K562 (cell line): ENCODE data around the gene CHST15. TPM values are rescaled to one million over a fixed set of nuclear protein-coding genes. Genes with fewer than 3 reads are reported as not detected.

Source experiments
- ATAC-seq: fragments of 200-7000 bp; cut with Tn5 transposase; 3 replicates; pipeline ENCODE4 v1.9.1; 2020; ENCODE audit warnings: moderate library complexity
- BruUV-seq: library from RNA; stranded (reverse); fragments of 400-500 nt; replicated peaks from 2 replicates; lab custom pipeline; 2021; lab: Mats Ljungman, UMichigan
- CTCF ChIA-PET: fragments of 300-600 bp; formaldehyde crosslinking; extraction: SDS; loops from one replicate; lab custom pipeline; 2021; ENCODE audit warnings: low intra/inter-chr PET ratio; lab: Yijun Ruan, JAX
- POLR2A ChIA-PET: fragments of 300-600, 350-650 bp; sonication (Branson Sonifier 250); formaldehyde crosslinking; extraction: SDS; loops from one replicate; lab custom pipeline; 2021; ENCODE audit warnings: antibody characterized with exemption, inconsistent platforms; lab: Yijun Ruan, JAX
- DNase-seq, 4 experiments: peaks; one replicate each; pipeline versions ENCODE4 v3.0.0 to v3.0.0-alpha.2; 2011 to 2018; ENCODE audit warnings: low spot score in 3 of 4, mixed read lengths in 3 of 4; ENCODE audit errors: extremely low read depth in 1 of 4
- FAIRE-seq: peaks from 2 replicates; lab custom pipeline; 2011; peaks lifted over from hg19 to GRCh38; lab: Jason Lieb, UNC
- H2AFZ ChIP-seq: 2 replicates; pipeline ENCODE4 v1.6.0; 2011; ENCODE audit warnings: low read depth, low read length, control low read depth, inconsistent platforms
- H3K27ac ChIP-seq: fragments of 200-600 bp; 3 replicates; pipeline ENCODE4 v1.8.0; 2011; ENCODE audit warnings: low read depth, mild to moderate bottlenecking, control low read depth, inconsistent platforms, low read length, moderate library complexity, mixed read lengths; ENCODE audit errors: extremely low read depth
- H3K27me3 ChIP-seq, 2 experiments: fragments of 300-600 bp in 1 of 2; 2 replicates in 1 of 2; 3 replicates in 1 of 2; pipeline versions ENCODE4 v1.6.0 to v1.8.0; 2011; ENCODE audit warnings: inconsistent platforms in 2 of 2, low read length in 2 of 2, mild to moderate bottlenecking in 1 of 2, mixed read lengths in 1 of 2, moderate library complexity in 1 of 2; ENCODE audit not compliant: control insufficient read depth in 2 of 2, insufficient read depth in 2 of 2
- H3K36me3 ChIP-seq: fragments of 300-600 bp; 3 replicates; pipeline ENCODE4 v1.8.0; 2011; ENCODE audit warnings: mild to moderate bottlenecking, low read length, inconsistent platforms; ENCODE audit not compliant: control insufficient read depth, insufficient read depth
- H3K4me1 ChIP-seq, 2 experiments: fragments of 200-600 bp in 1 of 2; replicated peaks in 1 of 2; 2 replicates in 1 of 2; 3 replicates in 1 of 2; pipeline versions ENCODE4 v1.5.1 to v1.8.0; 2011; ENCODE audit warnings: inconsistent platforms in 2 of 2, low read length in 2 of 2, mild to moderate bottlenecking in 1 of 2, mixed read lengths in 1 of 2, moderate library complexity in 1 of 2; ENCODE audit not compliant: control insufficient read depth in 2 of 2, insufficient read depth in 2 of 2
- H3K4me2 ChIP-seq: 2 replicates; pipeline ENCODE4 v1.6.1; 2011; ENCODE audit warnings: low read length, control low read depth, inconsistent platforms, mixed read lengths; ENCODE audit not compliant: insufficient read depth
- H3K4me3 ChIP-seq: fragments of 200-600 bp; sonication (generic), shearing (Covaris generic); 2 replicates; pipeline ENCODE4 v1.5.1; 2016; ENCODE audit warnings: control low read depth, inconsistent platforms
- H3K79me2 ChIP-seq: fragments of 200-600 bp; 3 replicates; pipeline ENCODE4 v1.8.0; 2011; ENCODE audit warnings: low read length, inconsistent platforms; ENCODE audit not compliant: control insufficient read depth, insufficient read depth
- H3K9ac ChIP-seq, 2 experiments: 2 replicates each; pipeline versions ENCODE4 v1.6.0 to v1.6.1; 2011; ENCODE audit warnings: low read depth in 2 of 2, low read length in 2 of 2, control low read depth in 1 of 2, inconsistent platforms in 1 of 2, mild to moderate bottlenecking in 1 of 2, mixed read lengths in 1 of 2; ENCODE audit not compliant: insufficient read depth in 1 of 2
- H3K9me1 ChIP-seq: one replicate; pipeline ENCODE4 v1.6.0; 2011; ENCODE audit warnings: inconsistent platforms, mild to moderate bottlenecking, low read length, moderate library complexity; ENCODE audit not compliant: control insufficient read depth, insufficient read depth
- H3K9me3 ChIP-seq: replicated peaks from 2 replicates; pipeline ENCODE4 v1.5.1; 2011; ENCODE audit warnings: low read depth, low read length, inconsistent platforms; ENCODE audit not compliant: control insufficient read depth, insufficient read depth
- H4K20me1 ChIP-seq: replicated peaks from 2 replicates; pipeline ENCODE4 v1.6.1; 2011; ENCODE audit warnings: low read length, inconsistent platforms, mixed read lengths; ENCODE audit not compliant: control insufficient read depth, insufficient read depth
- DLX4 ChIP-seq: fragments of 250-450 bp; sonication (Bioruptor Pico); IDR thresholded peaks from 2 replicates; pipeline ENCODE4 v1.6.1; 2021; ENCODE audit warnings: mild to moderate bottlenecking
- DNMT1 ChIP-seq: fragments of 450-650 bp; IDR thresholded peaks from 2 replicates; pipeline ENCODE4 v1.6.1; 2016; ENCODE audit warnings: antibody characterized with exemption, mild to moderate bottlenecking
- RBM14 ChIP-seq: fragments of 200-400 bp; formaldehyde crosslinking; IDR thresholded peaks from 2 replicates; pipeline ENCODE4 v1.6.1; 2018; ENCODE audit warnings: low read depth, mild to moderate bottlenecking, low read length, moderate library complexity, borderline replicate concordance; ENCODE audit not compliant: insufficient read depth
- U2AF2 ChIP-seq: fragments of 200-400 bp; formaldehyde crosslinking; optimal IDR thresholded peaks from 2 replicates; pipeline ENCODE3; 2017; ENCODE audit warnings: low read depth, mild to moderate bottlenecking, low read length
- ZNF184 ChIP-seq: sonication (generic); formaldehyde crosslinking; IDR thresholded peaks from 2 replicates; pipeline ENCODE4 v1.5.0; 2020; ENCODE audit warnings: missing genetic modification reagents
- ZZZ3 ChIP-seq: fragments of 450-650 bp; IDR thresholded peaks from 2 replicates; pipeline ENCODE4 v1.6.1; 2016; ENCODE audit warnings: antibody characterized with exemption, mild to moderate bottlenecking, moderate library complexity
- WGBS: fragments of 100-300 bp; shearing (Covaris generic); methylation state at CpG from one replicate; pipeline ENCODE4 v1.1.6; 2016; ENCODE audit warnings: low coverage, mixed read lengths; ENCODE audit not compliant: insufficient coverage; ENCODE audit errors: missing lambda C conversion rate; 5-methylcytosine and 5-hydroxymethylcytosine counted together
- in situ Hi-C: fragments of 300-500 bp; cut with MboI; formaldehyde crosslinking; loops from 4 replicates; pipeline ENCODE4 v1.15.0; 2018; ENCODE audit warnings: inconsistent platforms, mixed read lengths
- intact Hi-C: fragments of 100-400 bp; cut with micrococcal nuclease; formaldehyde crosslinking; loops from 2 replicates; pipeline ENCODE4 v1.14.2; 2022
- polyA plus RNA-seq, 8 experiments: library from polyadenylated mRNA; depleted of rRNA in 4 of 8; stranded (reverse) in 5 of 8; unstranded in 3 of 8; fragments of >200 nt; fragmentation: Nextera tagmentation in 2 of 8; fragmentation: Illumina TruSeq in 1 of 8; extraction: Ambion mirVana in 2 of 8; extraction: Trizol in 1 of 8; gene quantifications; 2 replicates each; pipeline versions ENCODE4 v1.2.1 to v1.2.3, GENCODE V29; 2011 to 2014; ENCODE audit warnings: inconsistent platforms in 1 of 8, missing spikeins in 1 of 8
- total RNA-seq, 7 experiments: library from RNA; depleted of rRNA in 6 of 7; stranded (reverse); fragments of >200 nt in 6 of 7; fragmentation: Illumina TruSeq in 2 of 7; extraction: Trizol in 2 of 7; gene quantifications; 2 replicates each; pipeline versions ENCODE4 v1.2.1 to v1.2.3, GENCODE V29; 2011 to 2021; ENCODE audit warnings: low replicate concordance in 1 of 7

CHST15 gene
- total and polyA plus RNA-seq, 9 of the 15 experiments (the other 6 are each of a cell fraction or from before 2014, with no cell fraction given) = 0.04 to 0.16 (median 0.08) TPM

DNA sequence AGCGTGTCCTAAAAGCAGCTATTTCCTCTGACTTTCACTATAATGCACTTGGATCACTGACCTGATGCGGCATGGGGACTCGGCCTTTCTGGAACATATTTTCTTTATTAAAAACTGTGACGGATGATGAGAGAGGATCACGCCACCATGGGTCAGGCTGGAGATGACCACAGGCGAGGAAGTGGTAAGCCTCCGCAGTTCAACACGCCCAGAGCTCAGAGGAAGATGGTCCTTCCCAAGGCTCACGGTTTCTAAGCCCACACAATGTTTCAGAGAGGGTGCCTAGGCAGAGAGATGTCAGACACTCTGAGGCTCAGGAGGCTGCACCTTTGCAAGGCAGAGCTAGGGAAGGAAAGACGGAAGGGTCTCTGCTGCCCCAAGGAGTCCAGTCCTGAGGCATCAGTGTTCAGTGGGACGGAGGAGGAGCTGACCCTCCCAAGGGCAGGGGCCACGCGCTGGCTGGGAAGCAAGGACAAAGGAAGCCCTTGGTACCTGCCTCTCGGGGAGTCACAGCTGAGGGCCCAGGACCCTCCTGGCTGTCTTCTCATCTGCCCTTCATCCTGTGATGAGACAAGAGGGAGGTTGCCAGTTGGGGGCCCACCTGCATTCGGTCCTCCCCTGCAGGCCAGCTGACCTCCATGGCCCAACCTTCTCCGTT, 9.5 kb downstream of the CHST15 start:
- ChIA-PET CTCF (no interaction called here), POLR2A (interaction anchor here (0.5 kb wide), 1 partner anchor 15 kb away, joined by 3 read pairs; no protein-coding TSS in a partner anchor)
- H3K36me3 ChIP-seq = no peaks in the 10 kb centered on the region
- intact Hi-C loops = no loop called here
- no peak overlapping the region for H3K9ac ChIP-seq
- DNase-seq (no peak), ATAC-seq (no peak), FAIRE-seq (no peak)
- no peaks in the 10 kb centered on the region; the same call in 1 of the 2 replicates for H4K20me1 ChIP-seq
- no peaks in the 10 kb centered on the region for H3K4me1 ChIP-seq
- no peaks in the 10 kb centered on the region for H3K9me1 ChIP-seq
- no TSS peak for BruUV-seq
- H3K79me2 ChIP-seq = no peaks in the 10 kb centered on the region
- H2AFZ ChIP-seq = no peak overlapping the region
- no peak overlapping the region for H3K4me2 ChIP-seq
- TF ChIP-seq ZNF184 (CRISPR knock-in tag) (peak; percentile 79), ZZZ3 (no peak)
- 1% methylated on average over 11 of the region's 16 CpGs for WGBS
- in situ Hi-C loops = no loop called here
- no peaks in the 10 kb centered on the region for H3K9me3 ChIP-seq
- peaks cover 3 to 43% of the 10 kb centered on the region in 2 experiments; a peak in 4 of 5 replicates for H3K27me3 ChIP-seq
- no peak overlapping the region for H3K27ac ChIP-seq
- H3K4me3 ChIP-seq = no peak overlapping the region

- H3K9me3 ChIP-seq = no peaks in the 10 kb centered on the region
- no peaks in the 10 kb centered on the region for H3K4me1 ChIP-seq
- no peak overlapping the region for H3K27ac ChIP-seq
- no peaks in the 10 kb centered on the region for H3K9me1 ChIP-seq
- no peaks in the 10 kb centered on the region for H3K79me2 ChIP-seq
- H4K20me1 ChIP-seq = no peaks in the 10 kb centered on the region; the same call in 1 of the 2 replicates
- no peak overlapping the region for H2AFZ ChIP-seq
- 8% methylated on average over 10 of the region's 10 CpGs for WGBS
- ChIA-PET POLR2A (interaction anchor here (0.5 kb wide), 1 partner anchor 16 kb away, joined by 3 read pairs; no protein-coding TSS in a partner anchor), CTCF (no interaction called here)
- no TSS peak for BruUV-seq
- no peak for ATAC-seq
- intact Hi-C loops = no loop called here
- H3K4me2 ChIP-seq = no peak overlapping the region
- in situ Hi-C loops = no loop called here
- no peak overlapping the region for H3K4me3 ChIP-seq
- no peak overlapping the region for H3K9ac ChIP-seq
- DNase-seq = no peak
- FAIRE-seq = no peak
- peaks cover 5 to 44% of the 10 kb centered on the region in 2 experiments; a peak in 4 of 5 replicates for H3K27me3 ChIP-seq
- no peaks in the 10 kb centered on the region for H3K36me3 ChIP-seq
- TF ChIP-seq DLX4 (CRISPR knock-in tag) (no peak), RBM14 (no peak), DNMT1 (no peak), U2AF2 (no peak)
These were observed 10.2 kb downstream of the CHST15 start for GRCh38 chr10:124083047-124083739.
